Muscle layer of duodenum (tissue), 2 donors: ENCODE results near the gene ARFGEF2.
"Not testable (repeated sequence)": the region's sequence is repeated elsewhere in the genome, so short reads cannot be mapped to it uniquely, and the experiment has no call there.

Experiments used
- H3K27ac ChIP-seq: one replicate; pipeline ENCODE4 v1.7.0; 2013; ENCODE audit warnings: mild to moderate bottlenecking, low read length
- H3K27me3 ChIP-seq: one replicate; pipeline ENCODE4 v1.7.0; 2013; ENCODE audit warnings: low read depth, mild to moderate bottlenecking, control low read depth, low read length
- H3K36me3 ChIP-seq, 2 donors: one replicate each; pipeline ENCODE4 v1.7.0; 2013; ENCODE audit warnings: low read length in 2 of 2, control low read depth in 1 of 2, mild to moderate bottlenecking in 1 of 2; ENCODE audit not compliant: insufficient read depth in 2 of 2, control insufficient read depth in 1 of 2
- H3K4me1 ChIP-seq, 2 donors: one replicate each; pipeline ENCODE4 v1.7.0; 2013; ENCODE audit warnings: low read length in 2 of 2, mild to moderate bottlenecking in 2 of 2, control low read depth in 1 of 2, moderate library complexity in 1 of 2; ENCODE audit not compliant: insufficient read depth in 2 of 2, control insufficient read depth in 1 of 2
- H3K4me3 ChIP-seq, 2 donors: one replicate each; pipeline ENCODE4 v1.7.0; 2013; ENCODE audit warnings: low read length in 2 of 2, low read depth in 1 of 2, mild to moderate bottlenecking in 1 of 2
- H3K9me3 ChIP-seq, 2 donors: one replicate each; pipeline ENCODE4 v1.7.0; 2013; ENCODE audit warnings: low read length in 2 of 2, control low read depth in 1 of 2, mild to moderate bottlenecking in 1 of 2; ENCODE audit not compliant: control insufficient read depth in 1 of 2
- donor health status: healthy.

ARFGEF2 gene

GRCh38 chr20:48959899-48960550, 38.5 kb downstream of the ARFGEF2 start:
- no peaks in the 10 kb centered on the region for H3K4me1 ChIP-seq
- peaks cover 35 to 36% of the 10 kb centered on the region in 2 donors for H3K36me3 ChIP-seq

GRCh38 chr20:48962421-48962820, 40.9 kb downstream of the ARFGEF2 start:
- Histone ChIP-seq H3K27ac (no peak overlapping the region), H3K4me3 (no peak overlapping the region), H3K36me3 (peaks cover 14 to 25% of the 10 kb centered on the region in 2 donors), H3K27me3 (no peaks in the 10 kb centered on the region), H3K4me1 (peaks cover 0 to 10% of the 10 kb centered on the region in 2 donors), H3K9me3 (no peaks in the 10 kb centered on the region)

More at GRCh38 chr20:48959899-48960550, 38.5 kb downstream of the ARFGEF2 start:
- Histone ChIP-seq H3K27ac (no peak overlapping the region), H3K27me3 (no peaks in the 10 kb centered on the region), H3K9me3 (no peaks in the 10 kb centered on the region), H3K4me3 (no peak overlapping the region)

DNA sequence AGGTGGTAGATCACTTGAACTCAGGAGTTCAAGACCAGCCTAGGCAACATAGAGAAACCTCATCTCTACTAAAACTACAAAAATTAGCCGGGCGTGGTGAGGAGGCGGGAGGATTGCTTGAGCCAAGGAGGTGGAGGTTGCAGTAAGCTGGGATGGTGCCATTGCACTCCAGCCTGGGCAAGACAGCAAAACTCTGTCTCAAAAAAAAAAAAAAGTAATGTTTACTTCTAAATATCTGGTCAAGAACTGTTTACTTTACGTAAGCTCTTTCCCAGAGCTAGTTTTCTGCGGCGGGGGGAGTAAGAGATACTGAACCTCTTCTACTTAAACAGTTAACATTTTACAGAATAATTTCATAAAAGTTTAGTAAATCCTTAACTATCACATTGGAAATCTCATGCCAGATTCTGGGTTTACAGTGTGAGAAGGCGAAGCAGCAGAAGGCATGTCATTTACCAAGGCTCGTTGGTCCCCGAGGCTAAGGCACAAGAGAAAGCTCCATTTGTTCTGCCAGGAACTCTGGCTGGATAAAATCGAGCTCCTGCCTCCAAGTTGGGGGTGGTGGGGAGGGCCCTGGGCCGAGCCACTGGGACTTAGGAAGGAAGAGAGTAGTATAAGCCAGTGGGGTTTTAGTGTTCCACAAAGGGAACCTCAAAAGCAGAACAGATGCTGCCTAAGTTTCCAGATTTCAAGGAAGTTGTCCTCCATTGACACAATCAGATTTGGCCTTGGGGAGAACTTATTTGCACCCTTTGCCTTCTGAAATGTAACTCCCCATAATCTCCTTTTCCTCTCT, 41.7 kb downstream of the ARFGEF2 start:
- Histone ChIP-seq H3K4me1 (peaks cover 0 to 10% of the 10 kb centered on the region in 2 donors), H3K4me3 (no peak overlapping the region), H3K9me3 (no peaks in the 10 kb centered on the region), H3K27me3 (no peaks in the 10 kb centered on the region), H3K36me3 (peaks cover 14 to 27% of the 10 kb centered on the region in 2 donors), H3K27ac (no peak overlapping the region)

GRCh38 chr20:48965189-48965910, 43.8 kb downstream of the ARFGEF2 start:
- Histone ChIP-seq H3K27me3 (no peaks in the 10 kb centered on the region), H3K36me3 (peaks cover 26 to 42% of the 10 kb centered on the region in 2 donors), H3K4me1 (peaks cover 0 to 10% of the 10 kb centered on the region in 2 donors), H3K4me3 (no peak overlapping the region), H3K9me3 (no peaks in the 10 kb centered on the region), H3K27ac (no peak overlapping the region)

GRCh38 chr20:48970681-48971365, 49.3 kb downstream of the ARFGEF2 start:
- Histone ChIP-seq H3K36me3 (peaks cover 51 to 58% of the 10 kb centered on the region in 2 donors), H3K4me3 (no peak overlapping the region), H3K27me3 (no peaks in the 10 kb centered on the region), H3K9me3 (no peaks in the 10 kb centered on the region), H3K27ac (no peak overlapping the region), H3K4me1 (peaks cover 0 to 2% of the 10 kb centered on the region in 2 donors)

GRCh38 chr20:48971956-48972355, 50.4 kb downstream of the ARFGEF2 start:
- H3K4me1 ChIP-seq: no peaks in the 10 kb centered on the region
- peaks cover 51 to 59% of the 10 kb centered on the region in 2 donors for H3K36me3 ChIP-seq
- no peak overlapping the region for H3K27ac ChIP-seq
- H3K9me3 ChIP-seq: no peaks in the 10 kb centered on the region
- H3K4me3 ChIP-seq: no peak overlapping the region
- H3K27me3 ChIP-seq: no peaks in the 10 kb centered on the region

- Histone ChIP-seq H3K27me3 (no peaks in the 10 kb centered on the region), H3K27ac (no peak overlapping the region), H3K4me3 (no peak overlapping the region), H3K4me1 (no peaks in the 10 kb centered on the region), H3K36me3 (peaks cover 47 to 52% of the 10 kb centered on the region in 2 donors), H3K9me3 (no peaks in the 10 kb centered on the region)
Observed at GRCh38 chr20:48972816-48973215, 51.3 kb downstream of the ARFGEF2 start.

DNA sequence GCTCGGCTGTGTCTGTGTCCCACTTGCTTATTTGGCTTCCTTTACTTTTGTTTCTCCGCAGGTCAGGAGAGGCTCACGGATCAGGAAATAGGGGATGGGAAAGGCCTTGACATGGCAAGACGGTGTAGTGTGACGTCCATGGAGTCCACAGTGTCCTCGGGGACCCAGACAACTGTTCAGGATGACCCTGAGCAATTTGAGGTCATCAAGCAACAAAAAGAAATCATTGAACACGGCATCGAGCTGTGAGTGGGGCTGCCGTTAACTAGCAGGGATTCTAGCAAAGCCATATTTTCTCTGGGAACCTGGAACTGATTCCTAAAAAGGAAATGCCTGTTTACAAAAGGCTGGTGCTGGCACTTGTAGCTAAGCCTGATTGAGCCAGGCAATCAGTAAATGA, 54.4 kb downstream of the ARFGEF2 start:
- Histone ChIP-seq H3K9me3 (no peaks in the 10 kb centered on the region), H3K27ac (no peak overlapping the region), H3K27me3 (no peaks in the 10 kb centered on the region), H3K36me3 (peaks cover 24 to 32% of the 10 kb centered on the region in 2 donors), H3K4me1 (no peaks in the 10 kb centered on the region), H3K4me3 (no peak overlapping the region)

DNA sequence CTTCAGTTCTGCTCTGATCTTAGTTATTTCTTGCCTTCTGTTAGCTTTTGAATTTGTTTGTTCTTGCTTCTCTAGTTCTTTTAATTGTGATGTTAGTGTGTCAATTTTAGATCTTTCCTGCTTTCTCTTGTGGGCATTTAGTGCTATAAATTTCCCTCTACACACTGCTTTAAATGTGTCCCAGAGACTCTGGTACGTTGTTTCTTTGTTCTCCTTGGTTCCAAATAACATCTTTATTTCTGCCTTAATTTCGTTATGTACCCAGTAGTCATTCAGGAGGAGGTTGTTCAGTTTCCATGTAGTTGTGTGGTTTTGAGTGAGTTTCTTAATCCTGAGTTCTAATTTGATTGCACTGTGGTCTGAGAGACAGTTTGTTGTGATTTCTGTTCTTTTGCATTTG, 58.5 kb downstream of the ARFGEF2 start:
- H3K4me3 ChIP-seq, H3K4me1 ChIP-seq, H3K9me3 ChIP-seq, H3K27ac ChIP-seq, H3K27me3 ChIP-seq: not testable (repeated sequence)
- H3K36me3 ChIP-seq: peaks cover 22 to 24% of the 10 kb centered on the region in 2 donors

DNA sequence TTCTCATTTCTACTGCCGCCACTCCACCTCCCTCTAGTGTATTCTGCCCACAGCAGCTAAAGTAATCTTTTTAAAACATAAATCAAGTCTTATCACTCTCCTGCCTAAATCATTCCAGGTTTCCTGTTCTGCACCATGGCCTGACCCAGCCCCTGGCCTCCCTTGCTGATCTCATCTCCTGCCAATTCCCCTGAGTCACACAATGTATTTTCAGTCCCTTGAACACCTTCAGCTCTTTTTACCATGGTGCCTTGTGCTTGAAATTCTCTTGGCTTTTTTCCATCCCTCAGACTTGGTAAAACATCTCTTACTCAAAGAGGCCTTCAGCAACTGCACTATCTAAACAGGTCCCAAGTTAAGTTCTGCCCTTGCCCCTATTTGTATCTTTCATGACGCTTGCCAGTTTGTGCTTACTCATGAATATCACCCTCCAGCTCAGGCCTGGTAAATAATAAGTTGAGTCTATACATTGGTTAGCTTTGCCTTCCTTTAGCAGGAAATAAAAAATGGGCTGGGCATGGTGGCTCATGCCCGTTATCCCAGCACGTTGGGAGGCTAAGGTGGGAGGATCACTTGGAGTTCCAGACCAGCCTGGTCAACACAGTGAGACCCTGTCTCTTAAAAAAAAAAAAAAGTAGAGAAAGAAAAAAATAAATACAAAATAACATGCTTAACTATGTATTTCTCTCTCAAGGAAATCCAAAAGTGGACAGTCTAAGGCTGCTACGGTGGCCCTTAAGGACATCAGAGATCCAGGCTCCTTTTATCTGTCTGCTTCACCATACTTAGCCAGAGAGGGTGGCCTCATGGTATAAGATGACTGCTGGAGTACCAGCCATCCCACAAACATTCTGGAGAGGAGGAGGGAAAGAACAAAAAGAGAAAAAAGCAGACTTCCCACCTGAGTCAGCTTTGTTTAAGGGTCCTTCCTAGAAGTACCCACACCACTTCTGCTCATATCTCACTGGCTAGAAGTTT, 62.2 kb downstream of the ARFGEF2 start:
- no peaks in the 10 kb centered on the region for H3K4me1 ChIP-seq
- H3K27ac ChIP-seq: no peak overlapping the region
- H3K27me3 ChIP-seq: no peaks in the 10 kb centered on the region
- no peak overlapping the region for H3K4me3 ChIP-seq
- peaks cover 41 to 49% of the 10 kb centered on the region in 2 donors for H3K36me3 ChIP-seq
- H3K9me3 ChIP-seq: peaks cover 0 to 2% of the 10 kb centered on the region in 2 donors
